HG02798 (cell line): Measurements from ENCODE around the gene PSMD1.
"Not testable (repeated sequence)": the region's sequence is repeated elsewhere in the genome, so short reads cannot be mapped to it uniquely, and the experiment has no call there.

Source experiments
- ATAC-seq: cut with Tn5 transposase; IDR thresholded peaks from one replicate; pipeline ENCODE4 v1.9.1; 2021; ENCODE audit warnings: mild to moderate bottlenecking; ENCODE audit not compliant: unreplicated experiment, poor library complexity

PSMD1 gene

GRCh38 chr2:231139796-231140195 is 83.1 kb downstream of the PSMD1 start:
- no peak for ATAC-seq

- ATAC-seq: not testable (repeated sequence)
Measured at GRCh38 chr2:231140808-231141207, 84.1 kb downstream of the PSMD1 start.

DNA sequence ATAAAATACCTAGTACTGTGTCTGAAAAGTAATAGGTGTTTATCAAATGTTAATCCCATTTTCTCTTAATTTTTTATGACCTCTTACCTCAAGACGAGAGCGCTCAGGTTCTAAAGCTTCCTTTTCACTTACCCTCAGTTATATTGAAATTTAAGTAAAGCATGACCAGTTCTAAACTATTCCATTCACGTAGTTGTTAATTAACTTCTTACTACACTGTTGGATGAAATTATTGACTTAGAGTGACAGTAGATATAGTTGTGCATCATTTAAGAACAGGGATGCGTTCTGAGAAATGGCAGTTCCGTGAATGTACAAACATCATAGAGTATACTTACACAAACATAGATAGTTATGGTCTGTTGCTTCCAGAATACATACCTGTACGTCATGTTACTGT is 88.2 kb downstream of the PSMD1 start:
- no peak for ATAC-seq

- ATAC-seq: no peak
Measured at GRCh38 chr2:231146665-231147064, 90.0 kb downstream of the PSMD1 start.

DNA sequence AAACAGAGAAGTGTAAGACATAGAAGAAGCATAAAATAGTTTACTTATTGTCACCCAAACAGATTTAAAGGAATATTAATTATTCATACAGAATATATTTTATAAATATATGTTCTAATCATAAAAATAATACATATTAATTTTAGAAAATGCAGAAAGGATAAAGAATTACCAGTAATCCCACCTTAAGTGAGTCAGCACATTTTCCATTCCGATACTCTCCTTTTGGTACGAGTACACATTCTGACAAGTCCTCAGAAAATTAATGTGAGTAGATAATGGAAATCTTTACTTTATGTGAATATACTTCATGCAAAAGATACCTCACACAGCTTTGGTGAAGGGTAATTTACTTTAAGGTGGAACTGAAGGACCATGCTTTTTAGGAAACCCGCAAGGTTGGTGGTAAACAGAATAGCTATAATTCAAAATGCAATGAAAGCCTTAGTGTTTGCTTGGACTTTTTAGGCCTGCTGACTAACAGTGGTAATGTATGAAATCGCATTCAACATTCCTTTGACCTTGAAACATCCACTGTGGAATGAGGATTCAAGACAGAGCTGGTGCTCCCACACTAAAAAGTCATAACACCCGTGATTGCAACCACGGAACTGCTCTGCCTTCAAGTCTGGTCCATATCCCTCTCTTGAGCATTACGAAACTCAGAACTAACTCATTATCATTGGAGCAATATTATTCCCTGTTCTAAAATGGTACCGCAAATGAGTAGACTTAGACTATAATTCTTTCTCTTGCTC is 96.3 kb downstream of the PSMD1 start:
- ATAC-seq: no peak

- no peak for ATAC-seq
Measured at GRCh38 chr2:231159306-231159705, 102.6 kb downstream of the PSMD1 start.

- ATAC-seq: no peak
Measured at GRCh38 chr2:231160701-231161100, 104.0 kb downstream of the PSMD1 start.

GRCh38 chr2:231161252-231161839 is 104.7 kb downstream of the PSMD1 start:
- no peak for ATAC-seq

- ATAC-seq: no peak
Measured at GRCh38 chr2:231161877-231162329, 105.2 kb downstream of the PSMD1 start.

GRCh38 chr2:231163011-231163410 is 106.3 kb downstream of the PSMD1 start:
- no peak for ATAC-seq

GRCh38 chr2:231163414-231164095 is 106.9 kb downstream of the PSMD1 start:
- ATAC-seq: no peak

DNA sequence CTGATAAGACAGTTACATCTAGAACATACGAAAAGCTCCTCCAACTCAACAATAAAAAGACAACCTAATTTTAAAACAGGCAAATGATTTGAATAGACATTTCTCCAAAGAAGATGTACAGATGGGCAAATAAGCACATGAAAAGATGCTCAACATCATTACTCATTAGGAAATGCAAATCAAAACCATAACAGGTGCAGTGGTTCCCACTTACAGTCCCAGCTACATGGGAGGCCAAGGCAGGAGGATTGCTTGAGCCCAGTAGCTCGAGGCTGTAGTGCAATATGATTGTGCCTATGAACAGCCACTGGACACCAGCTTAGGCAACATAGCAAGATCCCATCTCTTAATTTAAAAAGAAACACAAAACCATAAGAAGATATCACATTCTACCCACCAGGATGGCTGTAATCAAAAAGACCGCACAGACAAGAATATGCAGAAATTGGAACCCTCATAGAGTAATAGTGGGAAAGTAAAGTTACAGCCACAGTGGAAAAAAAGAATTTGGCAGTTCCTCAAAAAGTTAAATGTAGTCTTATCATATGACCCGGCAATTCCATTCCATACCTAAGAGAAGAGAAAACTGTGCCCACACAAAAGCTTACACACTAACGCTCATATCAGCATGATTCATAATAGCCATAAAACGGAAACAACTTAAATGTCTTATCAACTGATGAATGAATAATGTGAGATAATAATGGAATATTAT is 111.2 kb downstream of the PSMD1 start:
- ATAC-seq: no peak

DNA sequence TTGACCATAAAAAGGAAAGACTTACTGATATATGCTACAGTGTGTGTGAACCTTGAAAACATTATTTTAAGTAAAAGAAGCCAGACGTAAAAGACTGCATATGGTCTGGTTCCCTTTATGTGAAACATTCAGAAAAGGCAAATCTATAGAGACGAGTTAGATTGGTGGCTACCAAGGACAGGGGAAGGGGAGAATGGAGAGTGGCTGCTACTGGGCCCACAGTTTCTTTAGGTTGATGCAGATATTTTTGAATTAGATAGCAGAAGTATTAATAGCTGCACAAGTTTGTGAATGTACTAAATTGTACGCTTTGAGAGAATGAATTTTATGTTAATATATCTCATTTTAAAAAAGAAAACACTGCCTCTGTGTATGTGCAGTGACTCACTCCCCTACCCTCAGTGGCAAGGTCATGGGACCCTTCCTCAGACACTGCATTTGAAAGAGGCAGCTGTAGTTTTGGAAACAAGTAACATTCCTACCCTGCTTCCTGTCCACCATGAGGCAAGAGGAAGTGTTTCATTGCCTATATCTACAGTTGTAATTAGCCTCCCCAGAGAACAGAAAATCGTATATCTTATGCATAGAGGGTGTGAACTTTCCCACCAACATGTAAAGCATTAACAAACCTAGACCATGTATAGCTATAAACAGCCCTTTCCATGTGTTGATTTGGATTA is 111.9 kb downstream of the PSMD1 start:
- ATAC-seq: no peak

DNA sequence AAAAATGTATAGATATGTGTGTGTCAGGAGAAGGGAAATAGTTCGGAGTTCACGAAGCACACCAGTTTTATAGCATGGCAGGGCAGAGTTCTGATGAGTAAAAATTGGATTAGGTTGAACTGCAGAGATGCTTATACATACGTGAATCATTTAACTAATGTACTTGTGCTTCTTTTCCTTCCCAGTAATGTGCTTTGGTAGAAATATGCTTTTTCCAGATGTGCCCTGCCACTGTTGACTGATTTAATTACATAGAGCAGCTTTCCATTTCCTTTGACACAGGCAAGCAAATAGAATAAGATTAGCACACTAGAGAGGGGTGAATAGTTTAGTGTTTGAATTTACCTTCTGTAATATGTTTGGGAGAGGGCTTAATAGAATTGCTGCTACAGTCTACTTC is 112.8 kb downstream of the PSMD1 start:
- no peak for ATAC-seq

GRCh38 chr2:231170055-231170454 is 113.4 kb downstream of the PSMD1 start:
- ATAC-seq: no peak

DNA sequence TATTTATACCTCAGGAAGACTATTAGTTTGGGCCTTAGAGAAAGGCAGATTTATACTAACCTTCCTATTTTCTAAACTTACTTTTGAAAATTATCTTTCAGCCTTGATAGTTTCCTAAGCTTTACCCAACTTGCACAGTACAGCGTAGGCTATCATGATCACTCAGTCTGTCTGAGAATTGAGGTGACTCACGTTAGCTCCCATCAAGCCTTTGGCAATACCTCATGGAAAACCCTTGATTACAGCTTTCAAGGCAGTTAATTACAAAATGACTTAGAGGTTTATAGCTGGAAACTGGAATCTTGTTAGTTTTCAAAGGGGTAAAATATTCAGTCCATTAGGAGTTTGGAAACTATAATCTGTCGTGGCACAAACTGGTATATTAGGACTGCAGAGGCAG is 115.4 kb downstream of the PSMD1 start:
- ATAC-seq: no peak

GRCh38 chr2:231174211-231174651 is 117.6 kb downstream of the PSMD1 start:
- ATAC-seq: no peak

GRCh38 chr2:231176066-231176465 is 119.4 kb downstream of the PSMD1 start:
- no peak for ATAC-seq

GRCh38 chr2:231177156-231178025 is 120.7 kb downstream of the PSMD1 start:
- ATAC-seq: no peak
